Islet of Langerhans (tissue), 1 donor: ENCODE results near the gene SHH.

Experiments
- FAIRE-seq: peaks from one replicate; lab custom pipeline; 2011; peaks lifted over from hg19 to GRCh38; lab: Jason Lieb, UNC

The SHH gene

DNA sequence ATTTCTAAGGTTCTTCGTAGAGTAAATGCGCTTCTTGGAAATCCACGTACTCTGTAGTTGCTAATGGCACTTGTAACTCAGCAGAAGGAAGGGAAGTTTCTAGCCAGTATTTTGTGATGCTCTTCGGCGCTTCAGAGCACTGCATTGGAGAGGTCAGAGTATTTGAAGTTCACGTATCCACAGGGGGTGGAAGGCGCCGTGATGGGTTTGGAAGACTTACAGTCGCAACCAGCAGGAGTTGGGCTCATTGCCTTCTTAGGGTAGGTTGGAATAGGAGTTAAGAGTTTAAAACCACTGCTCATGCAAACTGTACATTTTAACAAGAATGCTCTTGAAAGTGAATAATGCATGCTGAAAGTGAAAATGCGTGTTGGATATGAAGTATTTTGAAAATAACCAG lies 49.1 kb downstream of the SHH start:
- no peak for FAIRE-seq

DNA sequence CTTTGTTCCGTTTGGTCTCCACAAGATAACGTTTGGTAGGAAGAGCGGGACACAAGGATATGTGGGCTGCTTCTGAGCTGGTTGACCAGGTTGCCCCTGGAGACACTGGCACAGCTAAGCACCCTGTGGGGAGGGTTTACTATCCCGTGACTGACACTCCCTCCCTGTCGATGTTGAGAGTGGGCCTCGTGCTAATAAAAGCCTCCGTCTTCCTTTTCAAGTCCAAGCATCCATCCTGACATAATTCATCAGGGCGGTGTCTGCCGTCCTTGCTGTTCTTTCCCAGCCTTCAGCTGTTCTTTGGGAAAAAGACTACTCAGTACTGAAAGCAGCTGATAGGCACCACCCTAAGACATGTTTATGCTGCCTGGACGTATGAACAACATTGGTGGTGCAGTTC lies 49.6 kb downstream of the SHH start:
- FAIRE-seq = no peak

DNA sequence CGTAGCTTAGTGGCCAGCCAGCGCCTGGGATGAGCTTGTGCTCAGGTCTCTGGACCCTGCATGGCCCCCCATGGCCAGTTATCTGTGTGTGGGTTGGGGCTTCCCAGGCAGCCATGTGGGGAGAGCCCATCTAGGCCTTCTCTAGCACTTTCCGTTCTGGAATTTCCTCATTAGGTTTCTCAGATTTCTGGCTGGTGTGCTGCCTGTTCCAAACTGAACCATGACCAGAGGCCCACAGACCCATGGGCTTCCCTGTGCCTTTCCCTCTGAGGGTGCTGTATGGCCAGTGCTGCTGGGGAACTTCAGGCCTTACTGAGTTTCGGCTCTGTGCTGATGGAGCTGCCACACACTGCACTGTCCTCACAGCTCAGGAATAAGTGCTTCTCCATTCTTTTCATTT lies 50.2 kb downstream of the SHH start:
- FAIRE-seq = no peak

GRCh38 chr7:155761162-155761561 lies 51.1 kb downstream of the SHH start:
- FAIRE-seq = no peak

DNA sequence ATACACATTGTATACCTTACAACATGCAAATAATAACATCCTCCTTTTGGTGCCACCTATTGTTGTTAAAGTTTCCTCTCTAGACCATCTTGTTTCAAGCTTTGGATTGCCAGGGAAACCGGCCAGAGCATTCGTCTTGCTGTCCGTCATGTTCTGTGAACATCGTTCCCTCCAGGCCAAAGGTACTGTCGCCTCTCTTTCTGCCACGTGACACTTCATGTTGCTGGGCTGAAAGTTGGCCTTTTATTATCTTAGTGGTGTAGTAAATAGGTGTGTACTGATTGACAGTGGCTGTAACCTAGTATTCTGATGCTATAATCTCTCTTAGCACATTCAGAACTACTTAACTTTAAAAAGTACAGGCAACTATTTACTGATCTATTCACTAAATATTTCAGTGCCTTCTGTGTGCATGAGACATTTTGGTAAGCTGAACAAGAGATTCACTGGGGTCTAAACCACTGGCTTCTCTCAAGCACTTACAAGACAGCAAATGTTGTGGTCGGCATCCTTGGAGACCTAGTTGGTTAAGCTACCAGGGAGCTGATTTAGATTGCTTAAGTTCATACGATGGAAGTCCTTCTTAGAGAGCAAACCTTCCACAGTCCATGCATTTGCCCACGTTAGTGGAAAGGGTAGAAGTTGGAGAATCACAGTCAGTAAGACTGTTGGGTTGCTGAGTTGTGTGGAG lies 52.4 kb downstream of the SHH start:
- FAIRE-seq = no peak

- no peak for FAIRE-seq
Observed at GRCh38 chr7:155758348-155758747, 53.9 kb downstream of the SHH start.

GRCh38 chr7:155756322-155756721 lies 55.9 kb downstream of the SHH start:
- no peak for FAIRE-seq

DNA sequence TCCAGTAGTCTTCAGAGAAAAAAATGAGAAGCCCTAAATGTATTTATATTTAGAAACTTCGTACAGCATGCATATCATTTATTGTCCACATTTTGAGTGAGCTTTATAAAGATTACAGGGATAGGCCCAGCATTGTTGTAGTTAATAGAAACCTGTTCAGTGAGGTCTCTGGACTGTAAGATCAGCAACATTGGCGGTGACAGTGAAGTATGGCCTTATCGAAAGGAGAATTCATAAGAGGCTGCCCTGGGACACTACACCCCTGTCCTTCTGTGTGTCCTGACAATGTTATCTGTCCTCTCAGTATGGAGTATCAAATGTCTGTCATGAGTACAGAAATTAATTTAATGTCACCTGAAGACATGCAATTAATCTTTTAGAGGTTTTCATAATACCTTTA lies 57.2 kb downstream of the SHH start:
- no peak for FAIRE-seq

GRCh38 chr7:155754165-155754564 lies 58.1 kb downstream of the SHH start:
- no peak for FAIRE-seq

DNA sequence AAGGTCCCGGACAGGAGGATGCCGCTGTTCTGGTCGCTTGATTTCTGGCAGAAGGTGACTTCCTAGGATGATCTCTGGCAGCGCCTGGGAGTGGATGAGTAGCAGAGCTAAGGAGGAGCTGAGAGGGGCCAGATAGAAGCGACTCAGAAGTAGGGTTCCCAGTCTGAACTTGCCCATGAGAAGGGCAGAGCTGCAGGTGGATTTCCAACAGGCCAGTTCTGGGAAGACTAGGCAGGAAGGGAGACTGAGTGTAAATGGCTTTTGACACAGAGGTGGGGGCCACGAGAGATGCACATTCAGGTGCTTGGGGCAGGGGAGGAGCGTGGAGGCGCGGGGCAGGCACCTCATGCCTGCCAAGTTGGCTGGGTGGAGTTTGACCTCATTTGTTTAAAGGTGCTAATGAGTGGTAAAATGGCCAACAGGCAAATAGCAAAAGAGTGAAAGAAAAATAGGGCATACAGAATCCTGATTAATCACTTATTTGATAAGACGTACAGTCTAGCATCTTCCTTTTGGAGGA lies 58.8 kb downstream of the SHH start:
- no peak for FAIRE-seq

- FAIRE-seq = no peak
Observed at GRCh38 chr7:155752756-155753445, 59.4 kb downstream of the SHH start.

DNA sequence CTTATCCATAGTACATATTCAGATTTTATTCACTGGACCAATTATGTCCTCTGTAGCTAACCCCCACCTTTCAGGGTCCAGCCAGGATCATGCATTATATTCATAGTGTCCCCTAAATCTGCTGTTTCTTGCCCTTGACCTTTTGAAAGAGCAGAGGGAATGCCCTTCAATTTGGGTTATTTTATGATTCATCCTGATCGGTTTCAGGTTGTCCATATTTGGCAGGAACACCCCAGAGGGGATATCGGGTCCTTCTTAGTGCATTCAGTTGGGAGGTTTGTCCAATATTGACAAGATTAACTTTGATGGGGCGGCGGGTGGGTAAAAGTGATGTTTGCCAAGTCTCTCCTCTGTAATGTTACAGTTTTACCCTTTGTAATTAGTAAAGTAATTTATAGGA lies 60.9 kb downstream of the SHH start:
- no peak for FAIRE-seq

DNA sequence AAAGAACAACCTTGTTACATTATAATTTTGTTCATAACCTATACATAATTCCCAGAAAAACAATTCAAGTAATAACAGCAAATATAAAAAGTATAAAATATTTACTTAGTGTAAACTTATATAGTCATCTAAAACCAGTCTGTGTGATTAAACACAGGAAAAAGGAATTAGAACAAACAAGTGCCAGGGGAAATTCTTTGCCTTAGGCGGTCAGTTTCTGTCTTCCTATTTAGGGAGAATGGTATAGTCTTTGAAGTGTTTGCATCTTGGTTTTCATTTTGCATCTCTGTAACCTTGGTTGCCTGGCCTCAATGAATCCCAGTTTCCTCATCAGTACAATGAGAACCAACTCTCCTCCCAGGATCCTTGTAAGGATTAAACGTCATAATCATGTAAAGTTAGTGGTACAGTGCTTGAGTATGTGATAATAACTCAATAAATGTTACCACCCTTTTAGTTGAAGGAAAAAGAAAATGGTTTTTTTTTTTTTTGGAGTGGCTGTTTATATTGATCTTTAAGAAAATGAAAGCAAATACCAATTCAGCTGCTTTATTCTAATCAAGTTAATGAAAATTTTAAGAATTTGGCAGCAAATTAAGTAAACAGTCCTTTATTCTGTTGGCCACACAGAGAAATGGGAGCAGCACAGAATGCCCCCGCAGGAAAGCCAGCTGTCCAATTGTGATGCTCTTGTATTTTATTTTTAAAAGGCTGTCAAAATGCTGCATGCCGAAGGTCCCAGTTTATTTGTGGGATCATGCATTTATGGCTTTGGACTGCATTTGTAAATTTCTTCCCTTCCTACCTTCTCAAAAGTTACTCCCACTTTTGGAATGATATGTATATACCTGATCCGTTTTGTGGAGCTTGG lies 61.8 kb downstream of the SHH start:
- FAIRE-seq = no peak
